Hepatocyte (in vitro differentiated cells): ENCODE data around the gene CTNNA1.

Experiments
- CTCF ChIP-seq: fragments of 200-600 bp; sonication (generic); IDR thresholded peaks from 2 replicates; pipeline ENCODE4 v1.5.1; 2016; ENCODE audit warnings: antibody characterized with exemption, mild to moderate bottlenecking; ENCODE audit not compliant: poor library complexity
- EZH2 ChIP-seq: fragments of 200-600 bp; sonication (generic); IDR thresholded peaks from 2 replicates; pipeline ENCODE4 v1.6.1; 2016; ENCODE audit warnings: antibody characterized with exemption, mild to moderate bottlenecking, borderline replicate concordance
- EZH2phosphoT487 ChIP-seq: fragments of 200-600 bp; sonication (generic); IDR thresholded peaks from one replicate; pipeline ENCODE4 v1.6.1; 2018; ENCODE audit warnings: antibody characterized with exemption, mild to moderate bottlenecking, low read depth, moderate library complexity; ENCODE audit not compliant: unreplicated experiment, severe bottlenecking

- TF ChIP-seq EZH2 (no peak), CTCF (no peak), EZH2phosphoT487 (no peak)
These were observed 8.0 kb upstream of the CTNNA1 start for GRCh38 chr5:138745268-138745667.
